ENCODE results near the gene ADAMTS17. TPM values are rescaled to one million over a fixed set of nuclear protein-coding genes. Genes with fewer than 3 reads are reported as not detected.

The ADAMTS17 gene
- total RNA-seq, 4 donors from 2014 or later = 6.0 to 17.6 (median 8.2) TPM

GRCh38 chr15:99974246-99974645 lies 367.5 kb downstream of the ADAMTS17 start:
- intact Hi-C loops (cut with DNase I; ENCODE audit: low total_unique reads) (no loop called here), in situ Hi-C loops (cut with MboI; ENCODE audit: low pct_ligation_motif_present in 1 of 4, low pct_unique_long_range_greater_than_20kb in 1 of 4, low sequenced_read_pairs in 3 of 4) (no loop called here)
- Histone ChIP-seq H3K27me3 (no peaks in the 10 kb centered on the region), H3K4me1 (no peaks in the 10 kb centered on the region), H3K9me3 (no peaks in the 10 kb centered on the region), H3K27ac (no peak overlapping the region), H3K4me3 (no peak overlapping the region), H3K36me3 (no peaks in the 10 kb centered on the region)
- no peak for DNase-seq
- TF ChIP-seq POLR2A (IDR thresholded peaks at IDR 0.05) (no peak), EP300 (IDR thresholded peaks at IDR 0.05; ENCODE audit: low read depth) (no peak), POLR2AphosphoS5 (IDR thresholded peaks at IDR 0.05) (no peak), CTCF (IDR thresholded peaks at IDR 0.05) (no peak)
- WGBS, 2 donors (ENCODE audit: low coverage in 1 of 2) = 93% methylated on average over 17 of the region's 17 CpGs; no CpG with 5 or more reads in 1 of the 2 donors

GRCh38 chr15:99973351-99973750 lies 368.4 kb downstream of the ADAMTS17 start:
- intact Hi-C loops (cut with DNase I; ENCODE audit: low total_unique reads) (no loop called here), in situ Hi-C loops (cut with MboI; ENCODE audit: low pct_ligation_motif_present in 1 of 4, low pct_unique_long_range_greater_than_20kb in 1 of 4, low sequenced_read_pairs in 3 of 4) (no loop called here)
- no peak overlapping the region for H3K4me3 ChIP-seq
- 94 to 100% methylated on average over 4 to 11 of the region's 11 CpGs for WGBS, 2 donors (ENCODE audit: low coverage in 1 of 2)
- no peak overlapping the region for H3K27ac ChIP-seq
- no peaks in the 10 kb centered on the region for H3K27me3 ChIP-seq
- no peaks in the 10 kb centered on the region for H3K4me1 ChIP-seq
- no peaks in the 10 kb centered on the region for H3K9me3 ChIP-seq
- no peaks in the 10 kb centered on the region for H3K36me3 ChIP-seq
- no peak for TF ChIP-seq POLR2AphosphoS5 (IDR thresholded peaks at IDR 0.05)
- TF ChIP-seq EP300 (IDR thresholded peaks at IDR 0.05; ENCODE audit: low read depth) = no peak
- TF ChIP-seq POLR2A (IDR thresholded peaks at IDR 0.05) = no peak
- TF ChIP-seq CTCF (IDR thresholded peaks at IDR 0.05) = no peak
- no peak for DNase-seq

- DNase-seq = no peak
- no peak overlapping the region for H3K4me3 ChIP-seq
- H3K36me3 ChIP-seq = no peaks in the 10 kb centered on the region
- 20 to 79% methylated on average over 1 to 9 of the region's 9 CpGs for WGBS, 2 donors (ENCODE audit: low coverage in 1 of 2)
- intact Hi-C loops (cut with DNase I; ENCODE audit: low total_unique reads) = no loop called here
- H3K27me3 ChIP-seq = no peaks in the 10 kb centered on the region
- no peak overlapping the region for H3K27ac ChIP-seq
- in situ Hi-C loops (cut with MboI; ENCODE audit: low pct_ligation_motif_present in 1 of 4, low pct_unique_long_range_greater_than_20kb in 1 of 4, low sequenced_read_pairs in 3 of 4) = no loop called here
- no peak for TF ChIP-seq CTCF (IDR thresholded peaks at IDR 0.05)
- no peak for TF ChIP-seq EP300 (IDR thresholded peaks at IDR 0.05; ENCODE audit: low read depth)
- no peak for TF ChIP-seq POLR2AphosphoS5 (IDR thresholded peaks at IDR 0.05)
- H3K4me1 ChIP-seq = no peaks in the 10 kb centered on the region
- H3K9me3 ChIP-seq = no peaks in the 10 kb centered on the region
These were observed 370.8 kb downstream of the ADAMTS17 start for GRCh38 chr15:99970891-99971430.

- Histone ChIP-seq H3K4me3 (no peak overlapping the region), H3K27me3 (no peaks in the 10 kb centered on the region), H3K36me3 (no peaks in the 10 kb centered on the region), H3K9me3 (no peaks in the 10 kb centered on the region), H3K27ac (no peak overlapping the region), H3K4me1 (no peaks in the 10 kb centered on the region)
- no peak for DNase-seq
- in situ Hi-C loops (cut with MboI; ENCODE audit: low pct_ligation_motif_present in 1 of 4, low pct_unique_long_range_greater_than_20kb in 1 of 4, low sequenced_read_pairs in 3 of 4) (no loop called here), intact Hi-C loops (cut with DNase I; ENCODE audit: low total_unique reads) (no loop called here)
- TF ChIP-seq CTCF (IDR thresholded peaks at IDR 0.05) = no peak
- TF ChIP-seq POLR2AphosphoS5 (IDR thresholded peaks at IDR 0.05) = no peak
- TF ChIP-seq POLR2A (IDR thresholded peaks at IDR 0.05) = no peak
- no peak for TF ChIP-seq EP300 (IDR thresholded peaks at IDR 0.05; ENCODE audit: low read depth)
- WGBS, 2 donors (ENCODE audit: low coverage in 1 of 2) = 89 to 100% methylated on average over 1 to 8 of the region's 8 CpGs
These were observed 372.4 kb downstream of the ADAMTS17 start for GRCh38 chr15:99969261-99969920.
